Neural progenitor cell (in vitro differentiated cells): Measurements from ENCODE around the gene CAND2.

Experiments
- EZH2 ChIP-seq: fragments of 200-600 bp; sonication (generic); IDR thresholded peaks from 2 replicates; pipeline ENCODE4 v1.6.1; 2017; ENCODE audit warnings: antibody characterized with exemption, mild to moderate bottlenecking, moderate library complexity
- TF ChIP-seq, protein P1 (sequence below): fragments of 200-600 bp; sonication (generic); IDR thresholded peaks from 2 replicates; pipeline ENCODE4 v1.5.1; 2017; ENCODE audit warnings: antibody characterized with exemption, mild to moderate bottlenecking

DNA sequence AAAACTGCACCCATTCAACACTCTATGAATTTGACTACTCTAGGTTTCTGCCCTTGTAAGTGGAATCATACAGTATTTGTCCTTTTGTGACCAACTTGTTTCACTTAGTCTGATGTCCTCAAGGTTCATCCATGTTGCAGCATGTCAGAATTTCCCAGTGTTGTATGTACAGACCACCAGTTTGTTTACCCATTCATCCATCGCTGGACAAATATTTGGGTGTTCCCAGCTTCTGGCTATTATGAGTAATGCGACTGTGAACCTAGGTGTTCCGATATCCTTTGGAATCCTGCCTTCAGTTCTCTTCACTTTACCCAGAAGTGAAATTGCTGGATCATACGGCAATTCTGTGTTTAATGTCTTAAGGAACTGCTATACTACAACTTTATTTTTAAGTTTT lies 32.3 kb downstream of the CAND2 start:
- TF ChIP-seq, protein P1, sequence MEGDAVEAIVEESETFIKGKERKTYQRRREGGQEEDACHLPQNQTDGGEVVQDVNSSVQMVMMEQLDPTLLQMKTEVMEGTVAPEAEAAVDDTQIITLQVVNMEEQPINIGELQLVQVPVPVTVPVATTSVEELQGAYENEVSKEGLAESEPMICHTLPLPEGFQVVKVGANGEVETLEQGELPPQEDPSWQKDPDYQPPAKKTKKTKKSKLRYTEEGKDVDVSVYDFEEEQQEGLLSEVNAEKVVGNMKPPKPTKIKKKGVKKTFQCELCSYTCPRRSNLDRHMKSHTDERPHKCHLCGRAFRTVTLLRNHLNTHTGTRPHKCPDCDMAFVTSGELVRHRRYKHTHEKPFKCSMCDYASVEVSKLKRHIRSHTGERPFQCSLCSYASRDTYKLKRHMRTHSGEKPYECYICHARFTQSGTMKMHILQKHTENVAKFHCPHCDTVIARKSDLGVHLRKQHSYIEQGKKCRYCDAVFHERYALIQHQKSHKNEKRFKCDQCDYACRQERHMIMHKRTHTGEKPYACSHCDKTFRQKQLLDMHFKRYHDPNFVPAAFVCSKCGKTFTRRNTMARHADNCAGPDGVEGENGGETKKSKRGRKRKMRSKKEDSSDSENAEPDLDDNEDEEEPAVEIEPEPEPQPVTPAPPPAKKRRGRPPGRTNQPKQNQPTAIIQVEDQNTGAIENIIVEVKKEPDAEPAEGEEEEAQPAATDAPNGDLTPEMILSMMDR, result no peak
- TF ChIP-seq EZH2, result no peak
